Loucy (cell line): Measurements from ENCODE around the gene TBCB.

ENCODE experiments used
- CTCF ChIP-seq: fragments of 200-600 bp; sonication (generic); conservative IDR thresholded peaks from 2 replicates; pipeline ENCODE4 v1.5.1; 2014; ENCODE audit warnings: mild to moderate bottlenecking, antibody characterized with exemption, low read length
- EZH2phosphoT487 ChIP-seq: fragments of 200-600 bp; IDR thresholded peaks from 2 replicates; pipeline ENCODE4 v1.6.1; 2018; ENCODE audit warnings: antibody characterized with exemption, mild to moderate bottlenecking, moderate library complexity, borderline replicate concordance

GRCh38 chr19:36142496-36142895, 27.2 kb downstream of the TBCB start:
- TF ChIP-seq CTCF (no peak), EZH2phosphoT487 (no peak)
